AG04449 (cell line): Measurements from ENCODE around the gene YY1.
"Not testable (repeated sequence)": the region's sequence is repeated elsewhere in the genome, so short reads cannot be mapped to it uniquely, and the experiment has no call there.

Experiments
- CTCF ChIA-PET: fragments of 350-600 bp; formaldehyde crosslinking; extraction: SDS; loops from one replicate; lab custom pipeline; 2021; ENCODE audit warnings: antibody characterized with exemption; lab: Yijun Ruan, JAX
- POLR2A ChIA-PET: fragments of 400-600, 350-600 bp; formaldehyde crosslinking; extraction: SDS; loops from one replicate; lab custom pipeline; 2020; ENCODE audit warnings: antibody characterized with exemption, inconsistent platforms; lab: Yijun Ruan, JAX
- DNase-seq: peaks from one replicate; pipeline ENCODE4 v3.0.0-alpha.2; 2010; ENCODE audit warnings: low read depth, low spot score
- H3K4me3 ChIP-seq: 2 replicates; pipeline ENCODE4 v1.5.1; 2011; ENCODE audit warnings: low read depth, mild to moderate bottlenecking, control low read depth, low read length
- CTCF ChIP-seq: IDR thresholded peaks from one replicate; pipeline ENCODE4 v1.5.1; 2011; ENCODE audit warnings: mild to moderate bottlenecking, moderate library complexity, low read length, control low read depth, inconsistent platforms; ENCODE audit not compliant: insufficient read depth; ENCODE audit errors: missing control alignments

YY1 gene

GRCh38 chr14:100307766-100308426 is 69.0 kb downstream of the YY1 start:
- TF ChIP-seq CTCF = no peak
- peak overlapping the region; percentile 72 for H3K4me3 ChIP-seq
- DNase-seq = no peak
- CTCF ChIA-PET = interaction anchor here (0.8 to 1.7 kb wide), 3 partner anchors 9 to 70 kb away, joined by 4 to 10 read pairs (median 4); no protein-coding TSS in a partner anchor
- POLR2A ChIA-PET = interaction anchor here (1.1 kb wide), 1 partner anchor 67 kb away, joined by 3 read pairs; a partner anchor contains a TSS

GRCh38 chr14:100308427-100308792 is 69.5 kb downstream of the YY1 start:
- CTCF ChIA-PET = interaction anchor here (0.8 to 1.7 kb wide), 3 partner anchors 9 to 70 kb away, joined by 4 to 10 read pairs (median 4); no protein-coding TSS in a partner anchor
- POLR2A ChIA-PET, DNase-seq: not testable (repeated sequence)

GRCh38 chr14:100309028-100309737 is 70.2 kb downstream of the YY1 start:
- TF ChIP-seq CTCF = no peak
- ChIA-PET POLR2A (no interaction called here), CTCF (interaction anchor here (0.7 to 1.7 kb wide), 7 partner anchors 8 to 362 kb away, joined by 3 to 10 read pairs (median 3); no protein-coding TSS in a partner anchor)
- DNase-seq = no peak
- H3K4me3 ChIP-seq = no peak overlapping the region

More at GRCh38 chr14:100308427-100308792, 69.5 kb downstream of the YY1 start:
- not testable (repeated sequence) for H3K4me3 ChIP-seq

GRCh38 chr14:100312110-100312876 is 73.3 kb downstream of the YY1 start:
- DNase-seq, H3K4me3 ChIP-seq, POLR2A ChIA-PET: not testable (repeated sequence)
- CTCF ChIA-PET = interaction anchor here (1.0 to 3.9 kb wide), 4 partner anchors 9 to 26 kb away, joined by 3 to 15 read pairs (median 4); partner anchors contain the start of gene SLC25A47

DNA sequence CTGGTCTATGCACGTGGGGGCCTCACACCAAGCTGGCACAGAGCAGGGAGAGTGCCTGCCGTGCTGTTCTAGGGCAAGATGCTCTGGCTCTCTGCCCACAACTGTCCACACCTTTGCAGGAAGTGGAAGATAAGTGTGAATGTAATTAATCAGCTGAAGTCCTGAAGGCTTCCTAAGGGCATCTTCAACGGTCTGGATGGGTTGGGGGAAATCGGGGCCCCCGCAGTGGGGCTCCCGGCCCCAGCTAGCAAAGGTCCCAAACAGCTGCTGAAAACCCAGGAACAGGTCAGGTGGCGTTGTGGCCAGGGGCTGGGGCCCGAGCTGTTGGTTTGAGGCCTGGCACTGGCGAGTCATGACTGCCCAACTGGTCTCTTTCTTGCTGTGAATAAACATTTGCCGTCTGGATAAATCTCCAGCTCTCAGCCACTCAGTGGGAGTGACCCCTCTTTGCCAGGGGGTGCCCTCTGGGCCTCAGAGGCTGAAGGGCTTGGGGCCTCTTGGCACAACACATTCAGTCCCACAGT is 74.0 kb downstream of the YY1 start:
- TF ChIP-seq CTCF = no peak
- ChIA-PET CTCF (interaction anchor here (1.0 to 3.9 kb wide), 5 partner anchors 9 to 30 kb away, joined by 3 to 15 read pairs (median 3); partner anchors contain the start of gene SLC25A47), POLR2A (interaction anchor here (0.5 kb wide), 1 partner anchor 14 kb away, joined by 3 read pairs; no protein-coding TSS in a partner anchor)
- H3K4me3 ChIP-seq = no peak overlapping the region
- DNase-seq = no peak

DNA sequence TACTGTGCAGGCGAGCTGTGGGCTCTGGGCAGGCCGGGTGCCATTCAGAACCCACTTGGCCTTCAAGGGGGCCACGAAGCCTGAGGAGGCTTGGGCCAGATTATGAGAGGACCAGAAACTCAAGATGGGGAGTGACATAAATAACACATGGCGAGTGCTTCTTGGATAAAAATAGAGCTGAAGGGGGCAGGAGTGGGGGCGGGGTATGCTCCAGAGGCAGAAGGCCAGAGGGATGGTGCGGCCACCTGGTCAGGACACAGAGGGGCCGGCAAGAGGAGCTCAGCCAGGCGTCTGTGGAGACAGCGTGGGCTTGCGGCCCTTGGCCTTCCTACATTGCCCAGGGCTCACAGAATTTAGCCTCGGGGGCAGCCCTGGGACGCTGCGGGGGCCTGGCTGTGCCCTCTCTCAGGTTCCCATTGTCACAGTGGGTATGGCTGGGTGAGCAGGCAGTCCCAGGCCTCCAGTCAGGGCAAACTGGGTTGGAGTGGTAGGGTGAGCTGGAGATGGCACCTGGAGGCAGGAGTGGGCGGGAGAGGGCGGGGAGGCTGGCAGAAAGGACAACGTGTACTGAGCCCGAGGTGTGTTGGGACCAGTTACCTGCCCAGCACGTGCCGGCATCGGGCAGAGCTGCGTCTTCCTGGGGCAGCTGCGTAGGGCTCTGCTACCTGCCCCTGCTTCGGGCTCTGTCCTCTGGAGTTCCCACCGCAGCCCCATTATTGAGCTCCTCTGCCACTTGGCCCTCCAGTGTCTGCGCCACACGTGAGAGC is 74.7 kb downstream of the YY1 start:
- CTCF ChIA-PET = interaction anchor here (0.9 to 3.9 kb wide), 5 partner anchors 9 to 31 kb away, joined by 3 to 15 read pairs (median 6); no protein-coding TSS in a partner anchor
- H3K4me3 ChIP-seq = no peak overlapping the region
- no peak for DNase-seq
- POLR2A ChIA-PET = interaction anchor here (0.5 to 0.6 kb wide), 2 partner anchors 13 to 42 kb away, joined by 3 to 4 read pairs; no protein-coding TSS in a partner anchor
- TF ChIP-seq CTCF = no peak
